Measurements from ENCODE around the gene CDH12. TPM values are rescaled to one million over a fixed set of nuclear protein-coding genes. Genes with fewer than 3 reads are reported as not detected.

The CDH12 gene
- total and polyA plus RNA-seq, 10 of the 15 experiments (the other 5 are each of a cell fraction or from before 2014, with no cell fraction given): 0.03 to 0.16 TPM; not detected in 8

- H3K4me1 ChIP-seq (ENCODE audit: control insufficient read depth, insufficient read depth, low read length): no peaks in the 10 kb centered on the region
- 32% methylated on average over 3 of the region's 3 CpGs for WGBS (ENCODE audit: insufficient coverage, insufficient replicate concordance, low lambda C conversion rate, missing lambda C conversion rate)
- H3K4me2 ChIP-seq (ENCODE audit: control insufficient read depth, insufficient read depth): no peak overlapping the region
- no peak overlapping the region for H3K27ac ChIP-seq (ENCODE audit: control insufficient read depth, insufficient read depth)
- RAD21 ChIA-PET (ENCODE audit: unreplicated experiment): no interaction called here
- DNase-seq (ENCODE audit: low read depth, low spot score) (no peak), FAIRE-seq (no peak), ATAC-seq (no peak)
- H3K4me3 ChIP-seq: no peak overlapping the region
- no peak overlapping the region for H3K9ac ChIP-seq (ENCODE audit: control insufficient read depth, insufficient read depth, low read length)
- CTCF ChIA-PET: no interaction called here
- H3K79me2 ChIP-seq (ENCODE audit: control insufficient read depth, insufficient read depth, low read length): no peaks in the 10 kb centered on the region
- H3K27me3 ChIP-seq (replicated peaks in 1 of 2; ENCODE audit: control insufficient read depth in 2 of 2, insufficient read depth in 2 of 2, low read length in 1 of 2): no peaks in the 10 kb centered on the region
- no peaks in the 10 kb centered on the region for H4K20me1 ChIP-seq (ENCODE audit: control insufficient read depth, insufficient read depth)
- H3K36me3 ChIP-seq (ENCODE audit: control insufficient read depth in 2 of 2, insufficient read depth in 2 of 2, low read length in 1 of 2): no peaks in the 10 kb centered on the region
- intact Hi-C loops (cut with micrococcal nuclease; ENCODE audit: unreplicated experiment): no loop called here
- H3K9me3 ChIP-seq (replicated peaks; ENCODE audit: control insufficient read depth, insufficient read depth, low read length): no peaks in the 10 kb centered on the region
- SMC1A ChIA-PET (ENCODE audit: uncharacterized antibody, unreplicated experiment): interaction anchor here (1.5 kb wide), 1 partner anchor 10 kb away, joined by 6 read pairs; no protein-coding TSS in a partner anchor
- H2AFZ ChIP-seq (ENCODE audit: control insufficient read depth, low read depth, low read length): no peak overlapping the region
- POLR2A ChIA-PET: no interaction called here
- BruUV-seq (replicated peaks): no TSS peak
- in situ Hi-C loops (cut with MboI): no loop called here
- TF ChIP-seq YBX1 (IDR thresholded peaks at IDR 0.05): no peak
- TF ChIP-seq EED (IDR thresholded peaks at IDR 0.05; ENCODE audit: low read depth): no peak
- TF ChIP-seq ZSCAN29 (IDR thresholded peaks at IDR 0.05): no peak
- TF ChIP-seq SREBF2 (IDR thresholded peaks at IDR 0.05; ENCODE audit: low read length): no peak
- TF ChIP-seq, protein P1, sequence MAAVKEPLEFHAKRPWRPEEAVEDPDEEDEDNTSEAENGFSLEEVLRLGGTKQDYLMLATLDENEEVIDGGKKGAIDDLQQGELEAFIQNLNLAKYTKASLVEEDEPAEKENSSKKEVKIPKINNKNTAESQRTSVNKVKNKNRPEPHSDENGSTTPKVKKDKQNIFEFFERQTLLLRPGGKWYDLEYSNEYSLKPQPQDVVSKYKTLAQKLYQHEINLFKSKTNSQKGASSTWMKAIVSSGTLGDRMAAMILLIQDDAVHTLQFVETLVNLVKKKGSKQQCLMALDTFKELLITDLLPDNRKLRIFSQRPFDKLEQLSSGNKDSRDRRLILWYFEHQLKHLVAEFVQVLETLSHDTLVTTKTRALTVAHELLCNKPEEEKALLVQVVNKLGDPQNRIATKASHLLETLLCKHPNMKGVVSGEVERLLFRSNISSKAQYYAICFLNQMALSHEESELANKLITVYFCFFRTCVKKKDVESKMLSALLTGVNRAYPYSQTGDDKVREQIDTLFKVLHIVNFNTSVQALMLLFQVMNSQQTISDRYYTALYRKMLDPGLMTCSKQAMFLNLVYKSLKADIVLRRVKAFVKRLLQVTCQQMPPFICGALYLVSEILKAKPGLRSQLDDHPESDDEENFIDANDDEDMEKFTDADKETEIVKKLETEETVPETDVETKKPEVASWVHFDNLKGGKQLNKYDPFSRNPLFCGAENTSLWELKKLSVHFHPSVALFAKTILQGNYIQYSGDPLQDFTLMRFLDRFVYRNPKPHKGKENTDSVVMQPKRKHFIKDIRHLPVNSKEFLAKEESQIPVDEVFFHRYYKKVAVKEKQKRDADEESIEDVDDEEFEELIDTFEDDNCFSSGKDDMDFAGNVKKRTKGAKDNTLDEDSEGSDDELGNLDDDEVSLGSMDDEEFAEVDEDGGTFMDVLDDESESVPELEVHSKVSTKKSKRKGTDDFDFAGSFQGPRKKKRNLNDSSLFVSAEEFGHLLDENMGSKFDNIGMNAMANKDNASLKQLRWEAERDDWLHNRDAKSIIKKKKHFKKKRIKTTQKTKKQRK (IDR thresholded peaks at IDR 0.05; ENCODE audit: low read depth, low read length): no peak
- no peak for TF ChIP-seq RUNX3 (IDR thresholded peaks at IDR 0.05; ENCODE audit: low read length)
- TF ChIP-seq PML (IDR thresholded peaks at IDR 0.05; ENCODE audit: low read length): no peak
- no peak for TF ChIP-seq NFXL1 (IDR thresholded peaks at IDR 0.05; ENCODE audit: borderline replicate concordance)
- no peak for TF ChIP-seq REST (IDR thresholded peaks at IDR 0.05; ENCODE audit: low read depth, low read length)
- no peak for TF ChIP-seq NR2F1 (conservative IDR thresholded peaks at IDR 0.05)
- no peak for TF ChIP-seq TBL1XR1 (IDR thresholded peaks at IDR 0.05; ENCODE audit: low read depth, low read length)
- no peak for TF ChIP-seq ZNF622 (IDR thresholded peaks at IDR 0.05)
- no peak for TF ChIP-seq BCLAF1 (IDR thresholded peaks at IDR 0.05)
- TF ChIP-seq IRF4 (IDR thresholded peaks at IDR 0.05; ENCODE audit: low read depth, low read length): no peak
- no peak for TF ChIP-seq PKNOX1 (IDR thresholded peaks at IDR 0.05)
- no peak for TF ChIP-seq ZNF384 (IDR thresholded peaks at IDR 0.05; ENCODE audit: borderline replicate concordance, low read depth, low read length)
Measured at GRCh38 chr5:22560147-22560546, 293.0 kb downstream of the CDH12 start.

Data from GM12878 (cell line).